Neuronal stem cell (in vitro differentiated cells): Measurements from ENCODE around the gene FTSJ1.

ENCODE experiments used
- DNase-seq: peaks from one replicate; pipeline ENCODE4 v3.0.0-alpha.2; 2013; ENCODE audit warnings: low spot score
- H2AFZ ChIP-seq: one replicate; pipeline ENCODE4 v1.6.1; 2013; ENCODE audit warnings: mild to moderate bottlenecking, low read length, inconsistent platforms
- H2AK5ac ChIP-seq: 2 replicates; pipeline ENCODE4 v1.6.1; 2013; ENCODE audit warnings: low read depth, mild to moderate bottlenecking, inconsistent platforms, low read length, moderate library complexity, mixed read lengths
- H2BK120ac ChIP-seq: 2 replicates; pipeline ENCODE4 v1.6.1; 2013; ENCODE audit warnings: low read depth, mild to moderate bottlenecking, inconsistent platforms, low read length, moderate library complexity, mixed read lengths
- H2BK12ac ChIP-seq: one replicate; pipeline ENCODE4 v1.6.1; 2013; ENCODE audit warnings: low read length, inconsistent platforms
- H2BK15ac ChIP-seq: 2 replicates; pipeline ENCODE4 v1.6.1; 2013; ENCODE audit warnings: mild to moderate bottlenecking, low read length, inconsistent platforms, mixed read lengths
- H2BK5ac ChIP-seq: one replicate; pipeline ENCODE4 v1.6.1; 2013; ENCODE audit warnings: inconsistent platforms, mild to moderate bottlenecking, low read length, moderate library complexity
- H3K14ac ChIP-seq: one replicate; pipeline ENCODE4 v1.6.1; 2013; ENCODE audit warnings: low read length, inconsistent platforms
- H3K18ac ChIP-seq: 2 replicates; pipeline ENCODE4 v1.6.1; 2013; ENCODE audit warnings: low read length, inconsistent platforms
- H3K23ac ChIP-seq: 2 replicates; pipeline ENCODE4 v1.6.1; 2013; ENCODE audit warnings: low read depth, mild to moderate bottlenecking, mixed read lengths, low read length, inconsistent platforms; ENCODE audit not compliant: poor library complexity
- H3K27ac ChIP-seq: replicated peaks from 3 replicates; pipeline ENCODE4 v1.5.1; 2013; ENCODE audit warnings: low read length, inconsistent platforms
- H3K27me3 ChIP-seq, 3 experiments: 2 replicates each; pipeline ENCODE4 v1.6.1; 2013; ENCODE audit warnings: low read length in 3 of 3, mild to moderate bottlenecking in 2 of 3, inconsistent platforms in 1 of 3, low read depth in 1 of 3, mixed read lengths in 1 of 3, moderate library complexity in 1 of 3; ENCODE audit not compliant: control insufficient read depth in 3 of 3, insufficient read depth in 3 of 3
- H3K36me3 ChIP-seq, 2 donors: replicated peaks in 1 of 2; 2 replicates each; pipeline ENCODE4 v1.6.1; 2013; ENCODE audit warnings: low read length in 2 of 2; ENCODE audit not compliant: control insufficient read depth in 2 of 2, insufficient read depth in 2 of 2
- H3K4ac ChIP-seq: 2 replicates; pipeline ENCODE4 v1.6.1; 2013; ENCODE audit warnings: inconsistent platforms, mild to moderate bottlenecking, low read length, moderate library complexity
- H3K4me1 ChIP-seq, 2 donors: 1 replicate in 1 of 2; 2 replicates in 1 of 2; pipeline ENCODE4 v1.6.1; 2013; ENCODE audit warnings: low read length in 2 of 2, low read depth in 1 of 2; ENCODE audit not compliant: control insufficient read depth in 2 of 2, insufficient read depth in 1 of 2
- H3K4me2 ChIP-seq: one replicate; pipeline ENCODE4 v1.6.1; 2013; ENCODE audit warnings: mild to moderate bottlenecking, low read length, inconsistent platforms; ENCODE audit not compliant: insufficient read depth, poor library complexity, severe bottlenecking
- H3K4me3 ChIP-seq, 2 donors: 2 replicates each; pipeline ENCODE4 v1.5.1; 2013; ENCODE audit warnings: low read length in 2 of 2, mild to moderate bottlenecking in 2 of 2, inconsistent platforms in 1 of 2, moderate library complexity in 1 of 2
- H3K79me1 ChIP-seq: one replicate; pipeline ENCODE4 v1.6.1; 2013; ENCODE audit warnings: low read depth, mild to moderate bottlenecking, inconsistent platforms, low read length, moderate library complexity
- H3K9ac ChIP-seq: one replicate; pipeline ENCODE4 v1.6.1; 2013; ENCODE audit warnings: mild to moderate bottlenecking, low read depth, low read length, inconsistent platforms; ENCODE audit not compliant: poor library complexity
- H3K9me3 ChIP-seq, 2 donors: replicated peaks in 1 of 2; 2 replicates each; pipeline versions ENCODE3 to v1.6.1; 2013; ENCODE audit warnings: low read length in 2 of 2, mild to moderate bottlenecking in 2 of 2, inconsistent platforms in 1 of 2, low read depth in 1 of 2, mixed read lengths in 1 of 2, moderate library complexity in 1 of 2; ENCODE audit not compliant: control insufficient read depth in 2 of 2, insufficient read depth in 1 of 2
- H4K8ac ChIP-seq: one replicate; pipeline ENCODE4 v1.6.1; 2013; ENCODE audit warnings: low read depth, mild to moderate bottlenecking, inconsistent platforms, low read length, moderate library complexity
- H4K91ac ChIP-seq: one replicate; pipeline ENCODE4 v1.6.1; 2013; ENCODE audit warnings: low read length, low read depth, mild to moderate bottlenecking, inconsistent platforms; ENCODE audit not compliant: poor library complexity
- WGBS, 2 donors: extraction: QIAGEN DNeasy Blood & Tissue Kit; methylation state at CpG; one replicate each; pipeline ENCODE4 v1.1.7; 2013; ENCODE audit warnings: missing lambda C conversion rate in 2 of 2, mixed read lengths in 1 of 2; ENCODE audit not compliant: insufficient read length in 2 of 2, insufficient replicate concordance in 1 of 2; ENCODE audit errors: extremely low coverage in 2 of 2; 5-methylcytosine and 5-hydroxymethylcytosine counted together

Gene FTSJ1

DNA sequence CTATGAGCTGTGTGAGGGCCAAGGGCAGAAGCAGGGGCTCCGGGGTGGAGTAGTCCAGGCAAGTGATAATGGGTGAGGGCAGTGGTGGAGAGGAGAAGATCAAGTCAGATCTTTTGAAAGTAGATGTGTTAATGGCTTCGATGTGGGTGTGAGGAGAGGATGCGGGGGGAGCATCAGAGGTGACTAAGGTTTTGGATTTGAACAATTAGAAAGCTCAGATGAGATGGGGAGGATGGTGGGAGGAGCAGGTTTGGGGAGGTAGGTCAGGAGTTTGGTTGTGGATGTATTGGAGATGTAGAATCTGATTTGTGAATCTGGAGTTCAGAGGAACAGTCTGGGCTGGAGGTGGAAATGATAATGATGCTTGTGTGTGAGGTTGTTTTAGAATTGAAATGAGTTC is 4.6 kb downstream of the FTSJ1 start:
- Histone ChIP-seq H3K4ac (no peak overlapping the region), H3K4me1 (no peaks in the 10 kb centered on the region), H3K27ac (no peak overlapping the region), H3K9me3 (no peaks in the 10 kb centered on the region), H3K4me3 (no peak overlapping the region), H2BK15ac (no peak overlapping the region), H3K79me1 (peaks cover 2% of the 10 kb centered on the region), H3K18ac (no peak overlapping the region), H2AFZ (no peak overlapping the region), H3K9ac (no peak overlapping the region), H2BK120ac (no peak overlapping the region), H3K4me2 (no peak overlapping the region), H3K23ac (no peak overlapping the region), H2BK5ac (no peak overlapping the region), H3K27me3 (no peaks in the 10 kb centered on the region), H2AK5ac (no peak overlapping the region), H3K14ac (no peak overlapping the region), H4K91ac (no peak overlapping the region), H4K8ac (no peak overlapping the region), H2BK12ac (no peak overlapping the region), H3K36me3 (peaks cover 9 to 46% of the 10 kb centered on the region in 2 donors)
- no CpG with 5 or more reads among the region's 3 CpGs for WGBS, 2 donors
- DNase-seq = no peak

DNA sequence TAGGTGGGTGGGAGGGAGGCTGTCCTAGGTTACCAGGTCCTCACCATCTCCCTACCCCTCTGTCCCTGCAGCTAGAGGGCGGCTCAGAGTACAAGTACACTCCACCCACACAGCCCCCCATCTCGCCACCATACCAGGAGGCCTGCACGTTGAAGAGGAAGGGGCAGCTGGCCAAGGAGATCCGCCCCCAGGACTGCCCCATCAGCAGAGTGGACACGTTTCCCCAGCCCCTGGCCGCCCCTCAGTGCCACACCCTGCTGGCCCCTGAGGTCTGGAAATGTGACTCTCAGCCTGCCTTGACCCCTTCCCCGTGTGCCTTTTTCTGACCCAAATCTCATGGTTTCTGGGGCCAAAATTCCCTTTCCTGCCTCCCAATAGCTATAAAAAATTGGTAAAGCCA is 6.5 kb downstream of the FTSJ1 start:
- no peak overlapping the region for H3K4me3 ChIP-seq

DNA sequence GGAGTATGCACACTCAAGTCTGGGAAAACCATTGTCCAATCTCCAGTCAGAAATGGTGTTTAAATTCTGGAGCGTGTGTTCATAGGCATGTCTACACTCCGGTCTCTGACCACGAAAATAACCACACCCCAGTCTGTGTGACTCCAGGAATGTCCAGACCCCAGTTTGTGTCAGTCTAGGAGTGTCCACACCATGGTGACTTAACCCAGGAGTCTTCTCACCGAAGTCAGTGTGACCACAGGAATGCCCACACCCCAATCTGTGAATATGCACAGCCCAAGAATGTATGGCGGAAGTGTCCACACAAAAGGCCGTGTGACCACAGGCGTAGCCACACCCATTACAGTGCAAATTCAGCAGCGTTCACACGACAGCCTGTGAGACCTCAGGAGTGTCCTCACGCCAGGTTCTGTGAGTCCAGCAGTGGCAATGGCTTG is 11.4 kb downstream of the FTSJ1 start:
- Histone ChIP-seq H3K9ac (no peak overlapping the region), H3K27ac (no peak overlapping the region), H3K18ac (no peak overlapping the region), H3K4ac (no peak overlapping the region), H2BK5ac (no peak overlapping the region), H2AK5ac (no peak overlapping the region), H4K8ac (no peak overlapping the region), H3K14ac (no peak overlapping the region), H3K27me3 (no peaks in the 10 kb centered on the region), H3K4me1 (no peaks in the 10 kb centered on the region), H4K91ac (no peak overlapping the region), H3K79me1 (no peaks in the 10 kb centered on the region), H3K9me3 (no peaks in the 10 kb centered on the region), H2AFZ (no peak overlapping the region), H3K23ac (peak overlapping the region; percentile 80), H3K4me2 (no peak overlapping the region), H3K4me3 (no peak overlapping the region), H2BK15ac (no peak overlapping the region), H3K36me3 (peaks cover 5 to 32% of the 10 kb centered on the region in 2 donors), H2BK120ac (no peak overlapping the region), H2BK12ac (no peak overlapping the region)
- no peak for DNase-seq
- WGBS, 2 donors = no CpG with 5 or more reads among the region's 10 CpGs

More for the DNA sequence above, 6.5 kb downstream of the FTSJ1 start:
- Histone ChIP-seq H3K9ac (no peak overlapping the region), H3K4ac (no peak overlapping the region), H2BK120ac (no peak overlapping the region), H3K27me3 (no peaks in the 10 kb centered on the region), H3K9me3 (no peaks in the 10 kb centered on the region), H3K4me2 (no peak overlapping the region), H3K23ac (no peak overlapping the region), H2BK5ac (no peak overlapping the region), H2BK12ac (no peak overlapping the region), H3K14ac (no peak overlapping the region), H3K18ac (no peak overlapping the region), H3K36me3 (peaks cover 12 to 52% of the 10 kb centered on the region in 2 donors), H4K91ac (no peak overlapping the region), H3K79me1 (peaks cover 2% of the 10 kb centered on the region), H3K4me1 (no peaks in the 10 kb centered on the region), H2BK15ac (no peak overlapping the region), H2AFZ (no peak overlapping the region), H3K27ac (no peak overlapping the region), H4K8ac (no peak overlapping the region), H2AK5ac (no peak overlapping the region)
- no peak for DNase-seq
- no CpG with 5 or more reads among the region's 7 CpGs for WGBS, 2 donors

GRCh38 chrX:48488034-48488433 is 12.0 kb downstream of the FTSJ1 start:
- WGBS, 2 donors = no CpG with 5 or more reads among the region's 3 CpGs
- no peak overlapping the region for H3K4me3 ChIP-seq

More at GRCh38 chrX:48488034-48488433, 12.0 kb downstream of the FTSJ1 start:
- Histone ChIP-seq H3K36me3 (peaks cover 3 to 25% of the 10 kb centered on the region in 2 donors), H4K91ac (no peak overlapping the region), H3K79me1 (no peaks in the 10 kb centered on the region), H3K4me1 (no peaks in the 10 kb centered on the region), H2BK5ac (no peak overlapping the region), H3K27ac (no peak overlapping the region), H3K23ac (no peak overlapping the region), H2AK5ac (no peak overlapping the region), H3K9ac (no peak overlapping the region), H3K4ac (no peak overlapping the region), H2AFZ (no peak overlapping the region), H2BK120ac (no peak overlapping the region), H3K18ac (no peak overlapping the region), H3K27me3 (no peaks in the 10 kb centered on the region), H2BK12ac (no peak overlapping the region), H3K14ac (no peak overlapping the region), H3K9me3 (no peaks in the 10 kb centered on the region), H3K4me2 (no peak overlapping the region), H2BK15ac (no peak overlapping the region), H4K8ac (no peak overlapping the region)
- no peak for DNase-seq
